ENCODE measurements around the gene ZNF675. TPM values are rescaled to one million over a fixed set of nuclear protein-coding genes. Genes with fewer than 3 reads are reported as not detected.
"Not testable (repeated sequence)": the region's sequence is repeated elsewhere in the genome, so short reads cannot be mapped to it uniquely, and the experiment has no call there.

The ZNF675 gene
- total RNA-seq, 1 donor from 2014 or later: 36.5 TPM

GRCh38 chr19:23709347-23709746 is 22.3 kb upstream of the ZNF675 start:
- H3K36me3 Mint-ChIP-seq (ENCODE audit: unreplicated experiment): peaks cover 6% of the 10 kb centered on the region
- no peak for DNase-seq
- no peak overlapping the region for H3K4me3 Mint-ChIP-seq (ENCODE audit: unreplicated experiment)
- H3K27ac Mint-ChIP-seq (ENCODE audit: unreplicated experiment): no peak overlapping the region
- H3K4me1 Mint-ChIP-seq (ENCODE audit: low read depth, unreplicated experiment): no peaks in the 10 kb centered on the region
- H3K27me3 Mint-ChIP-seq (ENCODE audit: unreplicated experiment): no peaks in the 10 kb centered on the region
- peaks cover 4% of the 10 kb centered on the region for H3K9me3 Mint-ChIP-seq (ENCODE audit: unreplicated experiment)
- no peak for TF ChIP-seq CTCF (IDR thresholded peaks at IDR 0.05; ENCODE audit: partially characterized antibody, unreplicated experiment)

GRCh38 chr19:23706657-23707056 is 19.6 kb upstream of the ZNF675 start:
- no peaks in the 10 kb centered on the region for H3K4me1 Mint-ChIP-seq (ENCODE audit: low read depth, unreplicated experiment)
- H3K27me3 Mint-ChIP-seq (ENCODE audit: unreplicated experiment): no peaks in the 10 kb centered on the region
- TF ChIP-seq CTCF (IDR thresholded peaks at IDR 0.05; ENCODE audit: partially characterized antibody, unreplicated experiment): no peak
- no peak for DNase-seq
- H3K36me3 Mint-ChIP-seq (ENCODE audit: unreplicated experiment): peaks cover 6% of the 10 kb centered on the region
- H3K27ac Mint-ChIP-seq (ENCODE audit: unreplicated experiment): no peak overlapping the region
- H3K9me3 Mint-ChIP-seq (ENCODE audit: unreplicated experiment): peaks cover 4% of the 10 kb centered on the region
- H3K4me3 Mint-ChIP-seq (ENCODE audit: unreplicated experiment): no peak overlapping the region

- Mint-ChIP-seq H3K4me1 (ENCODE audit: low read depth, unreplicated experiment) (peaks cover 1% of the 10 kb centered on the region), H3K4me3 (ENCODE audit: unreplicated experiment) (no peak overlapping the region), H3K9me3 (ENCODE audit: unreplicated experiment) (peaks cover 7% of the 10 kb centered on the region), H3K36me3 (ENCODE audit: unreplicated experiment) (no peaks in the 10 kb centered on the region), H3K27me3 (ENCODE audit: unreplicated experiment) (no peaks in the 10 kb centered on the region), H3K27ac (ENCODE audit: unreplicated experiment) (no peak overlapping the region)
- DNase-seq: no peak
- TF ChIP-seq CTCF (IDR thresholded peaks at IDR 0.05; ENCODE audit: partially characterized antibody, unreplicated experiment): no peak
These were observed 12.5 kb upstream of the ZNF675 start for GRCh38 chr19:23699521-23699860.

- peaks cover 7% of the 10 kb centered on the region for H3K9me3 Mint-ChIP-seq (ENCODE audit: unreplicated experiment)
- no peak overlapping the region for H3K27ac Mint-ChIP-seq (ENCODE audit: unreplicated experiment)
- no peak overlapping the region for H3K4me3 Mint-ChIP-seq (ENCODE audit: unreplicated experiment)
- no peaks in the 10 kb centered on the region for H3K27me3 Mint-ChIP-seq (ENCODE audit: unreplicated experiment)
- peaks cover 1% of the 10 kb centered on the region for H3K4me1 Mint-ChIP-seq (ENCODE audit: low read depth, unreplicated experiment)
- no peak for DNase-seq
- TF ChIP-seq CTCF (IDR thresholded peaks at IDR 0.05; ENCODE audit: partially characterized antibody, unreplicated experiment): no peak
- no peaks in the 10 kb centered on the region for H3K36me3 Mint-ChIP-seq (ENCODE audit: unreplicated experiment)
These were observed 11.9 kb upstream of the ZNF675 start for GRCh38 chr19:23698711-23699520.

- H3K27me3 Mint-ChIP-seq (ENCODE audit: unreplicated experiment); H3K9me3 Mint-ChIP-seq (ENCODE audit: unreplicated experiment); H3K36me3 Mint-ChIP-seq (ENCODE audit: unreplicated experiment); DNase-seq; H3K4me3 Mint-ChIP-seq (ENCODE audit: unreplicated experiment); H3K4me1 Mint-ChIP-seq (ENCODE audit: low read depth, unreplicated experiment): not testable (repeated sequence)
- H3K27ac Mint-ChIP-seq (ENCODE audit: unreplicated experiment): peak overlapping the region; percentile 84
These were observed 5.9 kb upstream of the ZNF675 start for GRCh38 chr19:23692937-23693336.

Measured in glutamatergic neuron (in vitro differentiated cells).